NCI-H2107 treated with DMSO at 0.1 percent for 48 hours (cell line): ENCODE measurements around the gene CLDN24.

ENCODE experiments used
- DNase-seq: peaks from one replicate; lab custom pipeline; 2025; ENCODE audit not compliant: unreplicated experiment; lab: John Stamatoyannopoulos, UW

CLDN24 gene

DNA sequence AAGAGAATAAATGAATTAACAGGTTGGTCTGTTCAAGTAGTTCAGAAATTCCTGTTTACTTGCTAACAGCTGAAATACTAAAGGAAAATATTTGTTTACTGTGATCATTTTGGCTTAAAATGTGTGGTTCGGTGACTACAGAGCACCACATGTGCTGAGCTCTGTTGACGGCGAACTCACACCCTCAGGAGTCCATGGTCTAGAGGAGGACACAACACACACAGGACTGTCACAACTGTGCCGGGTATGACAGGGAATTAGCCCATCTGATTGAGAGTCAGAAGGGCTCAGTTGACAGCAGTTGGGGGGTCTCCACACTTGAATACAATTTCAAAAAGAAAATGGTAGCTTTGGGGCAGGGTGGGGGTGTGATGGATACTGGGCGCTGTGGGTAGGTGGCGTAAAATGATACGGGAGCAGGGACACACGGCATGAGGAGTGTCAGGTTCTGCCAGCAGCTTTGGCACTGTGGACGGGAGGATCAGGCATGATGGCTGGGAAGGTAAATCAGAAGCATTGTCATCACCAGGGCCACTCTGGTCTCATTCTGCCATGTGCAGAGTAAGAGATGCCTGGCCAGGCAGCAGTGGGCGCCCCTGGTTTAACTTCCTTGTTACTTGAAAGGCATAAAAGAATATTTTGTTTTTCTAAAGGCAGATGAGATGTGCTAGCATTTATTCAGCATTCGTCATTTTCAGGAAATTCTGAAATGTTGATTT, 35.5 kb downstream of the CLDN24 start:
- DNase-seq: no peak

- no peak for DNase-seq
Observed at GRCh38 chr4:183285886-183286285, 36.3 kb downstream of the CLDN24 start.

DNA sequence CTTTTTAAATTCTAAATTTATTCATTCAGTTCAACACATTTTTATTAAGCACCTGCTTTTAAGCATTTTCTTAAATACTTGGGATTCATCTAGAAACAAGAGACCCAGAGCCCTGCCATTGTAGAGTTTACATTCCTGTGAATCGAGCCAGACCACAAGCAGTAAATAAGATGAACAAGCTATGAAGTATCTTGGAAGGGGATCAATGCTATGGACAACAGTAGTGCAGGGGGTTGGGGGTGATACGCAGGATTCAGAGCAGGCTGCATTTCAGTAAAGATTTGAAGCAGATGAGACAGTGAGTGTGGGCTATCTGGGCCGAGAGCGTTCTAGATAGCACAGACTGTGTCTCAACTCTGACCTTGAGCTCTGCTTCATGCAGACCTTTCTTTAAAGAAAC, 37.3 kb downstream of the CLDN24 start:
- DNase-seq: no peak

DNA sequence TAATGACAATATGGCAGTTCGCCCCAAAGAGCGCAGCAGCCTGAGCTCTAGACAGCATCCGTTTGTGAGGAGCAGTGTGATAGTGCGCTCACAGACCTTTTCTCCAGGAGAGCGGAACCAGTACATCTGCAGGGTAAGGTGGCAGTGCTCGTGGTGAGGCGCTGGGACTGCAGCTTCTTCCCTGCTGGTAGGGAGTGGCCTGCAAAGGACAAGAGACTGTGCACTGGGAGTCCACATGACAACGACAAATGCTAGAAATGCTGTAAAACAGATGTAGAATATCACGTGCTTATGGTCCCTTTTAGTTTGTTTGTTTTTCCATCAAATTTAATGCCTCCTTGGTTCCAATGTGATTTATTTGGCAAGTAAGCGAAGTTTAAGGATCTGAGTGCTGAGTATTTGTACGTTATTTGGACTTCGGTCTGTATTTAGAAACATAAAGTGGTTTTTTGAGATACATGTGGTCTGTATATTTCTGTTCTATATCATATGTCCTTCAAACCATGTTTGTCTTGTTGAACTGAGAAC, 37.9 kb downstream of the CLDN24 start:
- DNase-seq: no peak

- no peak for DNase-seq
Observed at GRCh38 chr4:183276106-183276505, 46.1 kb downstream of the CLDN24 start.

DNA sequence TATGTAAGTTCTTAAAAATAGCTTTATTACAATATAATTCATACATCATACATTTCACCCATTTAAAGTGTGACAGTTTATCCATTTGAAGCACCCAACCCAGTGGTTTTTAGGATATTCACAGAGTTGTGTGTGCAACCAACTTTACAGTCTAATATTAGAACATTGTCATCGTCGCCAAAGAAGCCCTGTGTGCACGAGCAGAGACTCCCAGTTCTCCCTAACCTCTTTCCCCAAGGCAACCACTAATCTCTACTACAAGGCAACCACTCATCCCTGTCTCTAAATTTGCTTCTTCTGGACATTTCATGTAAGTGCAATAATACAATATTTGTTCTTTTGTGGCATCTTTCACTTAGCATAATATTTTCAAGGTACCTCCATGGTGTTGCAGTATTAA, 49.8 kb downstream of the CLDN24 start:
- DNase-seq: no peak
